Neutrophil (primary cell): ENCODE data around the gene MIB2.
"Not testable (repeated sequence)": the region's sequence is repeated elsewhere in the genome, so short reads cannot be mapped to it uniquely, and the experiment has no call there.

Experiments used
- H3K27ac ChIP-seq: fragments of 200-600 bp; sonication (generic); 2 replicates; pipeline ENCODE4 v1.5.1; 2016; ENCODE audit warnings: mild to moderate bottlenecking, moderate library complexity
- H3K27me3 ChIP-seq: fragments of 200-600 bp; sonication (generic); 2 replicates; pipeline ENCODE4 v1.6.0; 2016; ENCODE audit warnings: mild to moderate bottlenecking
- H3K36me3 ChIP-seq: fragments of 200-600 bp; sonication (generic); 2 replicates; pipeline ENCODE4 v1.5.1; 2017
- H3K4me1 ChIP-seq, 2 experiments: fragments of 200-600 bp in 1 of 2; sonication (generic) in 1 of 2; 1 replicate in 1 of 2; 2 replicates in 1 of 2; pipeline versions ENCODE4 v1.5.1 to v1.6.1; 2013 to 2016; ENCODE audit warnings: low read depth in 1 of 2, low read length in 1 of 2, mild to moderate bottlenecking in 1 of 2, moderate library complexity in 1 of 2; ENCODE audit not compliant: control insufficient read depth in 1 of 2, insufficient read depth in 1 of 2
- H3K4me3 ChIP-seq, 2 experiments: fragments of 200-600 bp in 1 of 2; sonication (generic) in 1 of 2; 1 replicate in 1 of 2; 2 replicates in 1 of 2; pipeline ENCODE4 v1.5.1; 2013 to 2016; ENCODE audit warnings: low read depth in 1 of 2, low read length in 1 of 2, mild to moderate bottlenecking in 1 of 2, moderate library complexity in 1 of 2
- H3K9me3 ChIP-seq: fragments of 200-600 bp; sonication (generic); 2 replicates; pipeline ENCODE4 v1.5.1; 2016
- TF ChIP-seq, protein P1 (sequence below): fragments of 200-600 bp; sonication (generic); IDR thresholded peaks from 2 replicates; pipeline ENCODE4 v1.5.1; 2016; ENCODE audit warnings: antibody characterized with exemption

Gene MIB2

DNA sequence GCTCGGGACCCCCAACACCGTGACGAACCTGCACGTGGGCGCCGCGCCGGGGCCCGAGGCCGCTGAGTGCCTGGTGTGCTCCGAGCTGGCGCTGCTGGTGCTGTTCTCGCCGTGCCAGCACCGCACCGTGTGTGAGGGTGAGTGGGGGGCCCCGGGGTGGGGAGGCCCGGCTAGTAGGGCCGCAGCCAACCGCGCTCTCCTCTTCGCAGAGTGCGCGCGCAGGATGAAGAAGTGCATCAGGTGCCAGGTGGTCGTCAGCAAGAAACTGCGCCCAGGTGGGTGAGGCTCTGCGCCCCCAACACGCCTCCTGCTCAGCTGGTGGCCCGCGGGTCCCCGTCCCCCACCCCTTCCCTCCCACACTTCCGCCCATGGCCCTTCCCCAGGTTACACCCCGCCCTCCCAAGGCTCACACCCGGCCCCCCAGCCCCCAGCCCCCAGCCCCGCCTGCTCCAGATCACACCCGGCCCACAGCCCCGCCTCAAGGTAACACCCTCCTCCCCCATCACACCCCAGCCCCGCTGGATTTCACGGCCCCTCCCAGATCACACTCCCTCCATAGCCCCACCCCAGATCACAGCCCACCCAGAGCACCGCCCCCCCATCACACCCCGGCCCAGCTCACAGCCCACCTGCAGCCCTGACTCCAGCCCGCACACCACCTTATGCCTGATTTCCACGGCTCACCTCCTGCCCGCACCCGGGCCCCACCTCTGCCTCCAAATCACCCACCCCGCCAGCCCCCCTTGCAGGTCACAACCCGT, 14.3 kb downstream of the MIB2 start:
- no peak overlapping the region for H3K4me3 ChIP-seq
- H3K27me3 ChIP-seq, result peaks cover 51% of the 10 kb centered on the region
- TF ChIP-seq, protein P1, sequence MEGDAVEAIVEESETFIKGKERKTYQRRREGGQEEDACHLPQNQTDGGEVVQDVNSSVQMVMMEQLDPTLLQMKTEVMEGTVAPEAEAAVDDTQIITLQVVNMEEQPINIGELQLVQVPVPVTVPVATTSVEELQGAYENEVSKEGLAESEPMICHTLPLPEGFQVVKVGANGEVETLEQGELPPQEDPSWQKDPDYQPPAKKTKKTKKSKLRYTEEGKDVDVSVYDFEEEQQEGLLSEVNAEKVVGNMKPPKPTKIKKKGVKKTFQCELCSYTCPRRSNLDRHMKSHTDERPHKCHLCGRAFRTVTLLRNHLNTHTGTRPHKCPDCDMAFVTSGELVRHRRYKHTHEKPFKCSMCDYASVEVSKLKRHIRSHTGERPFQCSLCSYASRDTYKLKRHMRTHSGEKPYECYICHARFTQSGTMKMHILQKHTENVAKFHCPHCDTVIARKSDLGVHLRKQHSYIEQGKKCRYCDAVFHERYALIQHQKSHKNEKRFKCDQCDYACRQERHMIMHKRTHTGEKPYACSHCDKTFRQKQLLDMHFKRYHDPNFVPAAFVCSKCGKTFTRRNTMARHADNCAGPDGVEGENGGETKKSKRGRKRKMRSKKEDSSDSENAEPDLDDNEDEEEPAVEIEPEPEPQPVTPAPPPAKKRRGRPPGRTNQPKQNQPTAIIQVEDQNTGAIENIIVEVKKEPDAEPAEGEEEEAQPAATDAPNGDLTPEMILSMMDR, result no peak
- H3K27ac ChIP-seq, result no peak overlapping the region
- H3K4me1 ChIP-seq, result peaks cover 2 to 26% of the 10 kb centered on the region in 2 experiments
- H3K9me3 ChIP-seq, result no peaks in the 10 kb centered on the region
- peaks cover 31% of the 10 kb centered on the region for H3K36me3 ChIP-seq

DNA sequence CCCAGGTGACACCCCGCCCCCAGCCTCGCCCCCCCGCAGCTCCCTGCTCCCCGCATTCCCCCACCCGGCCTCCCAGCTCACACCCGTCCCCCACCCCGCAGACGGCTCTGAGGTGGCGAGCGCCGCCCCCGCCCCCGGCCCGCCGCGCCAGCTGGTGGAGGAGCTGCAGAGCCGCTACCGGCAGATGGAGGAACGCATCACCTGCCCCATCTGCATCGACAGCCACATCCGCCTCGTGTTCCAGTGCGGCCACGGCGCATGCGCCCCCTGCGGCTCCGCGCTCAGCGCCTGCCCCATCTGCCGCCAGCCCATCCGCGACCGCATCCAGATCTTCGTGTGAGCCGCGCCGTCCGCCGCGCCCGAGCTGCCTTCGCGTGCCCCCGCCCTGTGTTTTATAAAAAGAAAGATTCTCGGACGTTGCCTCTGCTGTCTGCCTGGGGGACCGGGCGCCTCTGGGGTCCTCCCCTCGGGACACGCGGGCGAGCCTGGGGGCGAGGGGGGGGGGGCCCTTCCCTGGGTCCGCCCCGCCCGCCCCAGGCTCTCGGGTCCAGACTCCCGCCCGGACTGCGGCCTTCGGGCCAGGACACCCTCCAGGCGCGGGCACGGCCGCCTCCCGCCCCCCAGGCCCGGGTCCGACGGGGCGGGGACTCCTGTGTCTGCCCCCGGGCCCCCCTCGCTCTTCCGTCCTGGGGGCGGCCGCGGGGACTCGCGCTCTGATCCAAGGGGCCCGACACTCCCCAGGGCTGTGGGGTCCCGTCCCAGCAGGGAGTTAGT, 15.1 kb downstream of the MIB2 start:
- TF ChIP-seq, protein P1, result no peak
- Histone ChIP-seq H3K27ac (no peak overlapping the region), H3K4me1 (peaks cover 2 to 26% of the 10 kb centered on the region in 2 experiments), H3K27me3 (peaks cover 51% of the 10 kb centered on the region), H3K36me3 (peaks cover 25% of the 10 kb centered on the region), H3K9me3 (no peaks in the 10 kb centered on the region), H3K4me3 (peak overlapping the region; percentile 23 to 44)

GRCh38 chr1:1630965-1631781, 15.9 kb downstream of the MIB2 start:
- Histone ChIP-seq H3K27me3 (peaks cover 51% of the 10 kb centered on the region), H3K36me3 (peaks cover 22% of the 10 kb centered on the region), H3K9me3 (no peaks in the 10 kb centered on the region), H3K27ac (no peak overlapping the region), H3K4me1 (peaks cover 2 to 26% of the 10 kb centered on the region in 2 experiments), H3K4me3 (no peak overlapping the region)
- TF ChIP-seq, protein P1, result no peak

- H3K27ac ChIP-seq, result no peak within 1 kb of the TSS
- TF ChIP-seq, protein P1, result no peak
- H3K9me3 ChIP-seq, result no peaks in the 10 kb centered on the region
- peaks cover 2 to 26% of the 10 kb centered on the region in 2 experiments for H3K4me1 ChIP-seq
- peaks cover 51% of the 10 kb centered on the region for H3K27me3 ChIP-seq
- no peak within 1 kb of the TSS for H3K4me3 ChIP-seq
- H3K36me3 ChIP-seq, result peaks cover 25% of the 10 kb centered on the region
Measured at GRCh38 chr1:1631782-1632420, 16.6 kb downstream of the MIB2 start, which contains the start of gene MMP23B. Gene MMP23B, plus strand, starts transcription at chr1:1632173. Its CDS starts 46 bp downstream, at chr1:1632219.

DNA sequence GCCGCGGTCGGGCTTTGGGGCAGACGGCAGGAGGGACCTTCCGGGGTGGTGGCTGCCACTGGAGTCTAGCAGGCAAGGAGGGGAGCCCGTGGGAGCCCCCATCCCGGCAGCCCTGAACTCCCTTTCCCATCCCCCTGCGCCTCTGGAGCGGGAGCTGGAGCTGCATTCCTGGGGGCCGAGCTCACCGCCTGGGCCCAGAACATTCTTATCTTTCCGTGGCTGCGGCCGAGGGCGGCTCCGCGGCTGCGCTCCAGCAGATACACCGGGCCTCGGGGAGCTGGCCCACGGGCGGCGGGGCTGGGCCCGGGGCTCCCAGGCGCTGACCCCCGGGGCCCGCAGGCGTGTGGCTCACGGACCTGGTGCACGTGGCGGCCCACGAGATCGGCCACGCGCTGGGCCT, 18.1 kb downstream of the MIB2 start:
- H3K36me3 ChIP-seq, result peaks cover 26% of the 10 kb centered on the region
- not testable (repeated sequence) for H3K4me3 ChIP-seq, H3K9me3 ChIP-seq, H3K27ac ChIP-seq
- H3K4me1 ChIP-seq, result peaks cover 2 to 26% of the 10 kb centered on the region in 2 experiments
- H3K27me3 ChIP-seq, result peaks cover 40% of the 10 kb centered on the region

DNA sequence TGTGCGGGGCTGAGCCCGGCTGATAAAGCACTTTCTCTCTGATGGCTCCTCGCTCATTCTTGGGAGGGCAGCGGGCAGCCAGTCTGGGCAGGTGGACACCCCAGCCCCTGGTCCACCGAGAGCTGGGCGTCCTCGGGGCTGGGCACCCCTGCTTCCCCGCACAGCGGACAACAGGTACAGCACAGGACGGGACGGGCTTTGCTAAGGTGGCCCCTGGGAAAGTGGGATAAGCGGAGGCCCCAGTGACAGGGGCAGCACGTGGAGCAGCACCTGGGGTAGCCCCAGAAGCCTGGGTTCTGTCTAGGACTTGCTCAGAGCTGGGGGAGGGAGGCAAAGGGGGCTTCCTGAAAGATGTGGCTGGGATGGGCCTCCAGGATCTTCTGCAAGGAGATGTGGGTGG, 19.3 kb downstream of the MIB2 start:
- H3K27me3 ChIP-seq, result peaks cover 28% of the 10 kb centered on the region
- not testable (repeated sequence) for H3K9me3 ChIP-seq, H3K4me3 ChIP-seq, H3K27ac ChIP-seq
- H3K4me1 ChIP-seq, result peaks cover 2 to 24% of the 10 kb centered on the region in 2 experiments
- H3K36me3 ChIP-seq, result peaks cover 34% of the 10 kb centered on the region

GRCh38 chr1:1636621-1637478, 21.6 kb downstream of the MIB2 start:
- not testable (repeated sequence) for H3K27ac ChIP-seq, H3K4me3 ChIP-seq, H3K27me3 ChIP-seq, H3K9me3 ChIP-seq, H3K4me1 ChIP-seq
- H3K36me3 ChIP-seq, result peaks cover 53% of the 10 kb centered on the region

DNA sequence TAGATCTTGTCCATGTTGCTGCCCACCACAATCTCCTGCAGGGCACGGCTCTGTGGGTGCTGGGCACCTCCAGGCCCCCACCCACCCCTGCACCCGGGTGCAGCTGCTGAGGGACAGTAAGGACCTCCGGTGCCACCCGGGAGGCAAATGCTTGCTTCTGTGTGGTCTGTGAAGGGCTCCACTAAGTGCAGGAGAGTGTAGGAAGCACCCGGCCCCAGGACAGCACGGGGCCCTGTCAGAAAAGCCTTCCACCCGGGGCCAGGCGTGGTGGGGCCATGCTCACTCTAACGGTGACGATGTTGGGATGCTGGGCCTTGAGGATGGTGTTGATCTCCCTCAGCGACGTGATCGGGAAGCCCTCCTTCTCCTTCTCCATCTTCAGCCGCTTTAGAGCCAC, 22.2 kb downstream of the MIB2 start:
- peaks cover 55% of the 10 kb centered on the region for H3K36me3 ChIP-seq
- H3K4me3 ChIP-seq, H3K9me3 ChIP-seq, H3K27me3 ChIP-seq, H3K27ac ChIP-seq, H3K4me1 ChIP-seq: not testable (repeated sequence)
